OCI-LY7 (cell line): ENCODE data around the gene TRAF3. TPM values are rescaled to one million over a fixed set of nuclear protein-coding genes. Genes with fewer than 3 reads are reported as not detected.

Source experiments
- BruUV-seq: library from RNA; stranded (reverse); fragments of 400-500 nt; replicated peaks from 2 replicates; lab custom pipeline; 2021; lab: Mats Ljungman, UMichigan
- CTCF ChIA-PET: fragments of 300-600 bp; sonication (Branson Sonifier 250); formaldehyde crosslinking; loops from one replicate; lab custom pipeline; 2022; ENCODE audit warnings: antibody characterized with exemption; ENCODE audit not compliant: unreplicated experiment; lab: Charles Lee
- POLR2A ChIA-PET: fragments of 300-600 bp; sonication (Branson Sonifier 250); formaldehyde crosslinking; loops from one replicate; lab custom pipeline; 2022; ENCODE audit warnings: antibody characterized with exemption; lab: Charles Lee
- DNase-seq: peaks from one replicate; pipeline ENCODE4 v3.0.0-alpha.2; 2015; ENCODE audit warnings: low spot score
- H2AFZ ChIP-seq: fragments of 200-600 bp; sonication (generic), shearing (Covaris generic); 2 replicates; pipeline ENCODE4 v1.6.1; 2014; ENCODE audit warnings: mild to moderate bottlenecking, antibody characterized with exemption, low read length, moderate library complexity
- H3K27ac ChIP-seq: fragments of 200-600 bp; sonication (generic); 2 replicates; pipeline ENCODE4 v1.5.1; 2014; ENCODE audit warnings: mixed run types, low read depth, mild to moderate bottlenecking, moderate library complexity, low read length, inconsistent platforms; ENCODE audit not compliant: poor library complexity, severe bottlenecking
- H3K36me3 ChIP-seq: fragments of 200-600 bp; sonication (generic); 2 replicates; pipeline ENCODE4 v1.6.1; 2014; ENCODE audit warnings: mild to moderate bottlenecking, antibody characterized with exemption, low read length, moderate library complexity, mixed read lengths; ENCODE audit not compliant: insufficient read depth
- H3K4me1 ChIP-seq: fragments of 200-600 bp; sonication (generic); 2 replicates; pipeline ENCODE4 v1.5.1; 2014; ENCODE audit warnings: mild to moderate bottlenecking, low read length; ENCODE audit not compliant: insufficient read depth, poor library complexity, severe bottlenecking
- H3K4me2 ChIP-seq: fragments of 200-600 bp; sonication (generic); 2 replicates; pipeline ENCODE4 v1.6.1; 2014; ENCODE audit warnings: mild to moderate bottlenecking, low read length
- H3K4me3 ChIP-seq: fragments of 200-600 bp; sonication (generic); 2 replicates; pipeline ENCODE4 v1.5.1; 2014; ENCODE audit warnings: mild to moderate bottlenecking, low read depth, low read length; ENCODE audit not compliant: poor library complexity, severe bottlenecking
- H3K79me2 ChIP-seq: fragments of 200-600 bp; sonication (generic); 2 replicates; pipeline ENCODE4 v1.6.1; 2016; ENCODE audit warnings: low read depth, mild to moderate bottlenecking, low read length, moderate library complexity, mixed read lengths; ENCODE audit not compliant: insufficient read depth
- H3K9me2 ChIP-seq: fragments of 200-600 bp; sonication (generic); 2 replicates; pipeline ENCODE4 v1.6.1; 2016; ENCODE audit warnings: mild to moderate bottlenecking, low read length, mixed read lengths; ENCODE audit not compliant: insufficient read depth
- H3K9me3 ChIP-seq: fragments of 200-600 bp; sonication (generic); 2 replicates; pipeline ENCODE4 v1.6.1; 2014; ENCODE audit warnings: mild to moderate bottlenecking, mixed run types, low read length, mixed read lengths
- H4K20me1 ChIP-seq: fragments of 200-600 bp; sonication (generic); 2 replicates; pipeline ENCODE4 v1.6.1; 2014; ENCODE audit warnings: mild to moderate bottlenecking, antibody characterized with exemption, low read length, moderate library complexity, mixed read lengths; ENCODE audit not compliant: insufficient read depth
- CTCF ChIP-seq: fragments of 200-600 bp; sonication (generic); conservative IDR thresholded peaks from 2 replicates; pipeline ENCODE4 v1.5.1; 2014; ENCODE audit warnings: mild to moderate bottlenecking, antibody characterized with exemption, low read length, moderate library complexity, mixed read lengths
- EZH2phosphoT487 ChIP-seq: fragments of 200-600 bp; sonication (generic); IDR thresholded peaks from 2 replicates; pipeline ENCODE4 v1.6.1; 2018; ENCODE audit warnings: low read depth, borderline replicate concordance, mild to moderate bottlenecking, mixed run types, antibody characterized with exemption, low read length, moderate library complexity, mixed read lengths
- intact Hi-C: fragments of 100-400 bp; cut with micrococcal nuclease; formaldehyde crosslinking; loops from one replicate; pipeline ENCODE4 v1.10.0; 2022; ENCODE audit not compliant: unreplicated experiment
- total RNA-seq, 2 experiments: library from RNA; depleted of rRNA in 1 of 2; stranded (reverse); fragments of >200 nt in 1 of 2; shearing (Covaris generic) in 1 of 2; gene quantifications; 2 replicates each; pipeline ENCODE4 v1.2.3, GENCODE V29; 2014 to 2022

TRAF3 gene
- total RNA-seq, 2 experiments from 2014 or later = 0.82 to 2.9 TPM

DNA sequence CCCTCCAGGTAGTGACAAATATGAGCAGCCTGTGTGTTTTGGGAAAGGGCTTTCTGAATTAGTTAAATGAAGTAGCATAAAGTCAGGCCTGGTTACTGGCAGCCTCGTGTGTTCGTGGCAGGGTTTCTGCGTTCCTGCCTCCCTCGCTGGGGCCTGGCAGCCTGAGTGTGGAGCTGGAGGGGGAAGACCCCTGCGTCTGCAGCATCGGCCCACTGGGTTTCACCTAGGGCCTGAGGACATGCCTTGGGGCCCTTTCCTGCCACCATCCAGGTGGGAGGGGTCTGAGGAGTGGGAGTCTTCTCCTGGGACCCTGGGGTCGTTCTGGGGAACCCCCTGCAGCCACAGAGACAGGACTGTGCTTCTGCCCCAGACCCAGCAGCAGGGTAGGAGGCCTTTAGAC, 124.8 kb downstream of the TRAF3 start:
- H4K20me1 ChIP-seq = peaks cover 4% of the 10 kb centered on the region; the same call in 1 of the 2 replicates
- H3K27ac ChIP-seq = peak overlapping the region; percentile 59
- no peaks in the 10 kb centered on the region for H3K9me3 ChIP-seq
- intact Hi-C loops = loop anchor here (5.0 kb wide), 1 partner anchor 380 kb away; no protein-coding TSS in a partner anchor
- H3K79me2 ChIP-seq = no peaks in the 10 kb centered on the region
- no peak for DNase-seq
- peaks cover 28% of the 10 kb centered on the region for H3K4me1 ChIP-seq
- ChIA-PET CTCF (no interaction called here), POLR2A (interaction anchor here (0.6 kb wide), 1 partner anchor 49 kb away, joined by 3 read pairs; no protein-coding TSS in a partner anchor)
- H3K9me2 ChIP-seq = no peaks in the 10 kb centered on the region
- no TSS peak for BruUV-seq
- H2AFZ ChIP-seq = no peak overlapping the region
- peak overlapping the region; percentile 72 for H3K4me2 ChIP-seq
- H3K36me3 ChIP-seq = no peaks in the 10 kb centered on the region
- peak overlapping the region; percentile 9 for H3K4me3 ChIP-seq
- no peak for TF ChIP-seq CTCF
- no peak for TF ChIP-seq EZH2phosphoT487

- H3K4me3 ChIP-seq = no peak overlapping the region
- ChIA-PET POLR2A (no interaction called here), CTCF (interaction anchor here (0.6 kb wide), 1 partner anchor 247 kb away, joined by 3 read pairs; no protein-coding TSS in a partner anchor)
- H3K4me1 ChIP-seq = peaks cover 28% of the 10 kb centered on the region
- BruUV-seq = no TSS peak
- TF ChIP-seq EZH2phosphoT487 = no peak
- TF ChIP-seq CTCF = no peak
- peak overlapping the region; percentile 72 for H3K4me2 ChIP-seq
- intact Hi-C loops = loop anchor here (5.0 kb wide), 1 partner anchor 380 kb away; no protein-coding TSS in a partner anchor
- no peak overlapping the region for H2AFZ ChIP-seq
- no peaks in the 10 kb centered on the region for H3K79me2 ChIP-seq
- no peak for DNase-seq
- H3K36me3 ChIP-seq = no peaks in the 10 kb centered on the region
- peaks cover 4% of the 10 kb centered on the region; the same call in 1 of the 2 replicates for H4K20me1 ChIP-seq
- H3K27ac ChIP-seq = peak overlapping the region; percentile 59
- H3K9me2 ChIP-seq = no peaks in the 10 kb centered on the region
- no peaks in the 10 kb centered on the region for H3K9me3 ChIP-seq
These were observed 125.4 kb downstream of the TRAF3 start for GRCh38 chr14:102902523-102903247.
